GM21360 (cell line): ENCODE results near the gene MALAT1.

ENCODE experiments used
- ATAC-seq: cut with Tn5 transposase; IDR thresholded peaks from one replicate; pipeline ENCODE4 v1.9.1; 2021; ENCODE audit warnings: mild to moderate bottlenecking, moderate library complexity; ENCODE audit not compliant: unreplicated experiment

MALAT1 gene

DNA sequence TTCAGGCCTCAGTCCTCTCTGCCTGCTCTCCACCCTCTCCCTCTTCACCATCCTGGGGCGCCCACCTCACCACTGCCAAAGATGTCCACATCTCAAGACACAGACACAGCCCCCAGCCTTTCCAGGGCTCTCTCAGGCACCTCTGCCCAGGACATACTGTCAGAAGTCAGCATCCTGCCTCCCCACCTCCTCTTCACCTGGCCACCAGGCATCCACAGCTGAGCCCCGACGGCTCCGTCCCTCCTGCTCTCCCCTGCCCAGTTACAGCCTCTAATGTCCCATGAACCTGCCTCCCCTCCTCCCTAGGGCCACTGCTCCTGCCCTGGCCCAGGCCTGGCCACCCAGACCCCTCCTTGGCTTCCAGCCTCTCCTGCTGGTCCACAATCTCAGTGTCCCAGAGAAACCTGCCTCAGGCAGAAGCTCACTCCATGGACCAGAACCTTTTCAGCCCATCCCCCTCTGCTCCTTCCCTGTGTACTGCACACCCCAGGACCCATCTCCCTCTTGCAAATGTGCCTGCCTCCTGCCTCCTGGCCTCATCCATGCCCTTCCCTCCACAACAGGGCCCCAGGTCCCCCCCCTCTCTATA lies 56.1 kb downstream of the MALAT1 start:
- ATAC-seq = no peak

DNA sequence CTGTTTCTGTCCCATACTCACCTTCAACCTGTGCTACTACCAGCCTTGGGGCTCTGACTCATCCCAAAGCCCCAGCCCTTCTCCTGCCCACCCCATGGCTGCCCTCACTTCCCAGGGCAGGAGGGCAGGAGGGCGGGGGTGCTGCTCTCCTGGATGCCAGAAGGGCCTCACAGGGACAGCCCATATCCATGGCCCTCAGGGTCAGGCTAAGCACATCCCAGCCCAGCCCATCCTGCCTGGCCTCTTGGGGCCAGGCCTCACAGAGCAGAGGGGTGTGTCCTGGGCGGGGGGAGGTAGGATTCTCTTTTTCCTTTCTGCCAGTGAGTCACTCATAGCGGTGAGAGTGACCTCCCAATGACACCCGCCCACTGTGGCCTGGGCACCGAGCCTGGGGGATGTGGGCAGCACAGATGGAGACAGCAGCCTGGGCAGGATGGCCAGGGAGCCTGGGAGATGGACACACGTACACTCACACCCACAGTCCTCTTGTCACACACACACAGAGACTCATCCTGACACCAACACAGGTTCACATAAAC lies 56.9 kb downstream of the MALAT1 start:
- no peak for ATAC-seq
